Mesendoderm (in vitro differentiated cells): ENCODE measurements around the gene WFIKKN1.

Source experiments
- DNase-seq: peaks from one replicate; pipeline ENCODE4 v3.0.0; 2013
- H2AK5ac ChIP-seq: 2 replicates; pipeline ENCODE4 v1.6.1; 2013; ENCODE audit warnings: low read length, inconsistent platforms
- H2BK120ac ChIP-seq: 2 replicates; pipeline ENCODE4 v1.6.1; 2013; ENCODE audit warnings: low read depth, mild to moderate bottlenecking, low read length, moderate library complexity, mixed read lengths
- H2BK15ac ChIP-seq: replicated peaks from 2 replicates; pipeline ENCODE4 v1.6.1; 2013; ENCODE audit warnings: low read depth, mild to moderate bottlenecking, moderate library complexity
- H2BK5ac ChIP-seq: 2 replicates; pipeline ENCODE4 v1.6.1; 2013; ENCODE audit warnings: low read length, inconsistent platforms
- H3K18ac ChIP-seq: 2 replicates; pipeline ENCODE4 v1.6.1; 2013; ENCODE audit warnings: mild to moderate bottlenecking, low read length, mixed read lengths
- H3K23ac ChIP-seq: one replicate; pipeline ENCODE4 v1.6.1; 2013; ENCODE audit warnings: low read length
- H3K27ac ChIP-seq: 2 replicates; pipeline ENCODE4 v1.5.1; 2013; ENCODE audit warnings: low read depth, mild to moderate bottlenecking, inconsistent platforms, low read length, moderate library complexity
- H3K27me3 ChIP-seq: 2 replicates; pipeline ENCODE4 v1.6.1; 2013; ENCODE audit warnings: low read length, control low read depth, mild to moderate bottlenecking, inconsistent platforms; ENCODE audit not compliant: insufficient read depth, poor library complexity
- H3K36me3 ChIP-seq: 2 replicates; pipeline ENCODE4 v1.6.1; 2013; ENCODE audit warnings: low read length, inconsistent platforms; ENCODE audit not compliant: control insufficient read depth, insufficient read depth
- H3K4ac ChIP-seq: one replicate; pipeline ENCODE4 v1.6.1; 2013; ENCODE audit warnings: low read depth, mild to moderate bottlenecking, low read length, moderate library complexity
- H3K4me1 ChIP-seq: 2 replicates; pipeline ENCODE4 v1.6.1; 2013; ENCODE audit warnings: low read depth, low read length, inconsistent platforms; ENCODE audit not compliant: control insufficient read depth
- H3K4me2 ChIP-seq: 2 replicates; pipeline ENCODE4 v1.6.1; 2013; ENCODE audit warnings: low read length
- H3K4me3 ChIP-seq: 2 replicates; pipeline ENCODE4 v1.5.1; 2013; ENCODE audit warnings: mild to moderate bottlenecking, low read length
- H3K56ac ChIP-seq: one replicate; pipeline ENCODE4 v1.6.1; 2013; ENCODE audit warnings: low read length
- H3K79me1 ChIP-seq: 2 replicates; pipeline ENCODE4 v1.6.1; 2013; ENCODE audit warnings: low read length, inconsistent platforms
- H3K79me2 ChIP-seq: 2 replicates; pipeline ENCODE4 v1.6.1; 2013; ENCODE audit warnings: mild to moderate bottlenecking, low read length; ENCODE audit not compliant: control insufficient read depth, insufficient read depth
- H3K9ac ChIP-seq: 2 replicates; pipeline ENCODE4 v1.6.1; 2013; ENCODE audit warnings: low read length, inconsistent platforms
- H4K5ac ChIP-seq: one replicate; pipeline ENCODE4 v1.6.1; 2013; ENCODE audit warnings: low read length
- H4K8ac ChIP-seq: one replicate; pipeline ENCODE4 v1.6.1; 2013; ENCODE audit warnings: low read depth, mild to moderate bottlenecking, control low read depth, low read length, moderate library complexity
- WGBS: extraction: QIAGEN DNeasy Blood & Tissue Kit; methylation state at CpG from one replicate; pipeline ENCODE4 v1.1.7; 2013; ENCODE audit warnings: low lambda C conversion rate, missing lambda C conversion rate; ENCODE audit not compliant: insufficient coverage; ENCODE audit errors: extremely low coverage; 5-methylcytosine and 5-hydroxymethylcytosine counted together

Gene WFIKKN1

DNA sequence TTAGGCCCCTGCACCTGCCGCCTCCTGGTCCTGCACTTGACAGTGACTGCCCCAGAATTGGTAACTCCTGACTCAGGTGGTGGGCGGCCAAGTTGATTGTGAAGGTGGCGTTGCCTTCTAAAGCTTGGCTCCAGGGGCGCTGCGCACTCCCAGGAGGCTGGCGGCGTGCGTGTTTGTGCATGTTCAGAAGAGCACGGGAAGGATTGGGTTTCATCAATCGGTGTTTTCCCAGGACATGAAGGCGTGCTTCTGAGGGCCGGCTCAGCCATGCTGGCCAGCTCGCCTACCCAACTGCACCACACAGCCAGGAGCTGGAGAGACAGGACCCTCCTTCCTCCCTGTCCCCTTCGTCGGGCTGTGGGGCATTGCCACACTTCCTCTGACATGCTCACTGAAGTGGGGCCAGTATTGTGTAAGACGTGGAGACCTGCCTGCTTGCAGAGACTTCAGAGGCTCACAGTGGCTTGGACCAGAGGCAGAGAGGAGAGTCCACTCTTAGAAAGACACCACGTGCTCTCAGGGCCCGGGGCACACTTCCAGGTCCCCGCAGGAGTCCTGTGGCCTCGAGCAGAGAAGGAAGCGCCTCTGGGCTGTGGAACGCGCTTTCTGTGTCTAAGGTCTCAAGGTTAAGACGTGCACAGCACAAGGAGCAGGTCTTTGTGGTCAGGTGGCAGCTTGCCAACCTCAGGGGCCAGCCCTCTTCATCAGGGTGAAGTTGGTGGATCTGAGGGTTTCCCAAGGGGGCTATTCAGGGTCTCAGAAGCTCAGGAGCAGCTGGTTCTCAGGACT lies 38.1 kb upstream of the WFIKKN1 start:
- Histone ChIP-seq H3K23ac (peak overlapping the region; percentile 24), H2BK120ac (no peak overlapping the region), H3K27me3 (no peaks in the 10 kb centered on the region), H3K4me2 (no peak overlapping the region), H2BK15ac (no peak overlapping the region), H3K27ac (no peak overlapping the region), H3K56ac (no peak overlapping the region), H4K8ac (no peak overlapping the region), H2BK5ac (no peak overlapping the region), H3K4me3 (no peak overlapping the region), H3K79me1 (peaks cover 23% of the 10 kb centered on the region), H4K5ac (no peak overlapping the region), H3K4ac (no peak overlapping the region), H3K4me1 (peaks cover 3% of the 10 kb centered on the region), H2AK5ac (no peak overlapping the region), H3K36me3 (no peaks in the 10 kb centered on the region), H3K79me2 (peaks cover 12% of the 10 kb centered on the region), H3K9ac (no peak overlapping the region), H3K18ac (no peak overlapping the region)
- no peak for DNase-seq
- WGBS: no CpG with 5 or more reads among the region's 24 CpGs

DNA sequence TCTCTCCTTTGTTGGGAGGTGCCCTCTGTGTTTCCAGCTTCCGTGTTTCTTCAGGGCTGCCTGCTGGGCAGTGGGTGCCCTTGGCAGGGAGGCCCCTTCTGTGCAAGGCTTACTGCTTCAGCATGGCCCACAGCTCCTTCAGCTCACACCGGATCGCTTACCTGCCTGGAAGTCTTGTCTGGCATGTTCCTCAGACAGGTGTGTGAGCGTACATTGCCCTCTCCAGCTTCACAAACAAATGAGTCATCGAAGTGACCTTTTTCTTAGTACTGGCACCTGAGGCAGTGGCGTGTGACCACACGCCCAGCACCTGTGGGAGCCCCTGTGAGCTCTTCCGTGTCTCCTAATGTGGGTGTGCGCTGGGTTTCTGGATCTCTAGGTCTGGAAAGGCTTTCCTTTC lies 37.4 kb upstream of the WFIKKN1 start:
- no CpG with 5 or more reads among the region's 9 CpGs for WGBS
- H3K18ac ChIP-seq: no peak overlapping the region
- no peak overlapping the region for H3K23ac ChIP-seq
- H2BK120ac ChIP-seq: no peak overlapping the region
- DNase-seq: no peak
- peaks cover 21% of the 10 kb centered on the region for H3K79me1 ChIP-seq
- H3K56ac ChIP-seq: no peak overlapping the region
- no peaks in the 10 kb centered on the region for H3K27me3 ChIP-seq
- no peak overlapping the region for H4K5ac ChIP-seq
- no peak overlapping the region for H2BK5ac ChIP-seq
- no peak overlapping the region for H3K4me2 ChIP-seq
- no peak overlapping the region for H2BK15ac ChIP-seq
- no peak overlapping the region for H3K27ac ChIP-seq
- no peak overlapping the region for H3K9ac ChIP-seq
- H3K36me3 ChIP-seq: no peaks in the 10 kb centered on the region
- peaks cover 8% of the 10 kb centered on the region for H3K79me2 ChIP-seq
- H3K4me3 ChIP-seq: no peak overlapping the region
- no peak overlapping the region for H4K8ac ChIP-seq
- no peak overlapping the region for H3K4ac ChIP-seq
- peaks cover 3% of the 10 kb centered on the region for H3K4me1 ChIP-seq
- no peak overlapping the region for H2AK5ac ChIP-seq

DNA sequence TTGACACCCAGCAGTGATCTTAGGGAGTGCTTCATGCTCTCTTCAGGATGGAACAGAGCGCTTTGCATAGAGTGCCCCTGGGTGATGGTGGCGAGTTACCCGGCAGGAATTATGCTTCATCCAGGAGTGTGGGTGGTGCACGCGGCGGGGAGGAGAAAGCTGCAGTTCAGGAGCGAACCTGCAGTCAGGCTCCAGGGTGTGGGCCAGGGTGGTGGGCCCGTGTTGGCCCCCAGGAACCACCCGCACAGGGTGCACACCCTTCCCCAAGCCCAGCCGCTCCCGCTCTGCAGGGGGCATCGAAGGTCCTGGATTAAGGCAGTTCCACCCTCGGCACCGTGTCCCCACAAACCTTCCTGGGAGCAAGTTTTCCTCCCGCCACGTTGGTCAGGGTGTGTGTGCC lies 37.0 kb upstream of the WFIKKN1 start:
- Histone ChIP-seq H4K5ac (no peak overlapping the region), H2BK15ac (no peak overlapping the region), H3K56ac (no peak overlapping the region), H4K8ac (no peak overlapping the region), H3K4me2 (no peak overlapping the region), H3K4ac (no peak overlapping the region), H3K36me3 (no peaks in the 10 kb centered on the region), H3K27me3 (no peaks in the 10 kb centered on the region), H3K27ac (no peak overlapping the region), H2BK5ac (no peak overlapping the region), H3K23ac (no peak overlapping the region), H3K18ac (no peak overlapping the region), H3K4me3 (no peak overlapping the region), H3K79me2 (peaks cover 8% of the 10 kb centered on the region), H2AK5ac (no peak overlapping the region), H2BK120ac (no peak overlapping the region), H3K4me1 (peaks cover 3% of the 10 kb centered on the region), H3K79me1 (peaks cover 21% of the 10 kb centered on the region), H3K9ac (no peak overlapping the region)
- WGBS: no CpG with 5 or more reads among the region's 16 CpGs
- DNase-seq: no peak

DNA sequence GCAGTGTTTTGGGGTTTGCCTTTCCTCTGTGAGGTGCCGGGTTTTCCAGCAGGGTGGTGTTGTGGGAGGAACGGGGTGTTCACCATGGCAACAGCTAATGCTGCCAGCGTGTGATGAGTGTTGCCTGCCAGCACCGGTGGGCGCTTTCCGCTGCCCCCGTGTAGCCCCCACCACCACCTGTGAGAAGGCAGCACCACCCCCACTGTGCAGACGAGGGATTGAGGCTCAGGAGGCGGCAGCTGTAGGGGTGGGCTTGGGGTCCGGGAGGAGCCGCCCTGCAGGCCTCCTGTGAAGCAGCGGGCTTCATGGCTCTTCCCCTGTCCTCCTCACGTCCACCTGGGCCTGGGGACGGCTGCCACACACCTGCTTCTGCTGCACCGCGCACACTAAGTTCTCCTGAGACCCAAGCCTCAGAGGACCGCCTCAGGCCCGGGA lies 35.7 kb upstream of the WFIKKN1 start:
- Histone ChIP-seq H3K27me3 (no peaks in the 10 kb centered on the region), H4K8ac (no peak overlapping the region), H3K4ac (no peak overlapping the region), H3K4me1 (peaks cover 3% of the 10 kb centered on the region), H3K27ac (no peak overlapping the region), H3K9ac (no peak overlapping the region), H3K79me1 (peaks cover 21% of the 10 kb centered on the region), H2BK15ac (no peak overlapping the region), H3K18ac (no peak overlapping the region), H2AK5ac (no peak overlapping the region), H4K5ac (no peak overlapping the region), H3K23ac (no peak overlapping the region), H3K4me2 (no peak overlapping the region), H3K36me3 (no peaks in the 10 kb centered on the region), H3K79me2 (peaks cover 8% of the 10 kb centered on the region), H2BK120ac (no peak overlapping the region), H3K56ac (no peak overlapping the region), H2BK5ac (no peak overlapping the region), H3K4me3 (no peak overlapping the region)
- no peak for DNase-seq
- WGBS: no CpG with 5 or more reads among the region's 18 CpGs

DNA sequence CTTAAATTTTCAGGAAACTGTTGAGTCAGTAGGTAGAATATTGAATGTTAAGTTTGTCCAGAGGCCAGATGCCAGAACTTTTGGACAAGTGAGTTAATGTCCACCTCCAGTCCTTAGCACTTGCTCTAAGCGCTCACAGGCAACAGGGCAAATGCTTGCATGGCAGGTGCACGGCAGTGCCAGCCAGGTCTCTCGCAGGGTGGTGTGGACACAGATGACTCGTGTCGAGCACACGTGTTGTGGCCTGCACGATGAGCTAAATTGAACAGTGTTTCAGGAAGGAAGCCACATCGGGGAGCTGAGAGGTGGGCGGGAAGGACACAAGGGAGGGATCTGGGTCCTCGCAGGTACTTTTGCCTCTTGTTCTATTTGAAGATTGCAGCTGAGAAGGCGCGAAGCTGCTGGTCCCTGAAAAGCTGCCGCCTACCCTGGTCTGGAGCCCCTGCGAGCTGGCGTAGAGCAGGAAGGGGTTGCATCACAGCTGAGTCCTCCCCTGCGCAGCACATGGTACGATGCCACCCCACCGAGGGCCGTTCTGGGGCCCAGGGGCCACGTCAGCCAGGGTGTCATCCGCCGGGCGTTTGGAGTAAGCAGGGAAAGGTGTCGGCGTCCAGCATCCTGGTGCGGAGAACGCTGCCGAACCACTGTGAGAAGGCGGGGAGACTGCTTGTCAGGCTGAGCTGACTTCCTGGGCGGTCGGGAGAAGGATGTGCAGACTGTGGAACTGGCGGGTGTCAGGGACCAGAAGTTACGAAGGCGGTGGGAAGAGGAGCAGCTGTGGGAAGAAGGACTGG lies 34.6 kb upstream of the WFIKKN1 start:
- no peaks in the 10 kb centered on the region for H3K36me3 ChIP-seq

More for the DNA sequence above, 34.6 kb upstream of the WFIKKN1 start:
- H4K8ac ChIP-seq: no peak overlapping the region
- no peak overlapping the region for H3K4ac ChIP-seq
- H3K27me3 ChIP-seq: no peaks in the 10 kb centered on the region
- H3K4me1 ChIP-seq: no peaks in the 10 kb centered on the region
- no peak overlapping the region for H2BK15ac ChIP-seq
- H3K9ac ChIP-seq: no peak overlapping the region
- no peak overlapping the region for H2BK5ac ChIP-seq
- H4K5ac ChIP-seq: no peak overlapping the region
- H3K79me1 ChIP-seq: peaks cover 12% of the 10 kb centered on the region
- H3K4me2 ChIP-seq: no peak overlapping the region
- H3K18ac ChIP-seq: no peak overlapping the region
- H2BK120ac ChIP-seq: no peak overlapping the region
- H3K79me2 ChIP-seq: peaks cover 1% of the 10 kb centered on the region
- no peak overlapping the region for H3K56ac ChIP-seq
- H3K23ac ChIP-seq: no peak overlapping the region
- no peak overlapping the region for H3K27ac ChIP-seq
- no peak for DNase-seq
- no CpG with 5 or more reads among the region's 34 CpGs for WGBS
- H3K4me3 ChIP-seq: no peak overlapping the region
- no peak overlapping the region for H2AK5ac ChIP-seq
